SJSA1 (cell line): ENCODE measurements around the gene TMED10. TPM values are rescaled to one million over a fixed set of nuclear protein-coding genes. Genes with fewer than 3 reads are reported as not detected.

Experiments
- DNase-seq, 2 experiments: peaks; one replicate each; pipeline ENCODE4 v3.0.0-alpha.2; 2015 to 2020; ENCODE audit warnings: low spot score in 2 of 2, low read depth in 1 of 2
- H3K27ac ChIP-seq: fragments of 250-450 bp; sonication (Bioruptor Pico); 2 replicates; pipeline ENCODE4 v1.5.1; 2020; ENCODE audit warnings: mild to moderate bottlenecking, moderate library complexity
- H3K27me3 ChIP-seq: fragments of 250-450 bp; sonication (Bioruptor Pico); replicated peaks from 2 replicates; pipeline ENCODE4 v1.5.1; 2020; ENCODE audit warnings: mild to moderate bottlenecking, moderate library complexity
- H3K36me3 ChIP-seq: fragments of 250-450 bp; sonication (Bioruptor Pico); 2 replicates; pipeline ENCODE4 v1.5.1; 2020; ENCODE audit warnings: mild to moderate bottlenecking
- H3K4me1 ChIP-seq: fragments of 250-450 bp; sonication (Bioruptor Pico); replicated peaks from 2 replicates; pipeline ENCODE4 v1.6.1; 2021; ENCODE audit warnings: mild to moderate bottlenecking
- H3K4me3 ChIP-seq: fragments of 250-450 bp; sonication (Bioruptor Pico); 2 replicates; pipeline ENCODE4 v1.5.1; 2020; ENCODE audit warnings: mild to moderate bottlenecking
- H3K9me3 ChIP-seq: fragments of 250-450 bp; sonication (Bioruptor Pico); replicated peaks from 2 replicates; pipeline ENCODE4 v1.5.1; 2020; ENCODE audit warnings: mild to moderate bottlenecking
- total RNA-seq: library from RNA; depleted of rRNA; stranded (reverse); fragments of >200 nt; shearing (Covaris generic); gene quantifications from 2 replicates; pipeline ENCODE4 v1.2.3, GENCODE V29; 2014

Gene TMED10
- total RNA-seq, 1 experiment from 2014 or later, result 203 TPM

DNA sequence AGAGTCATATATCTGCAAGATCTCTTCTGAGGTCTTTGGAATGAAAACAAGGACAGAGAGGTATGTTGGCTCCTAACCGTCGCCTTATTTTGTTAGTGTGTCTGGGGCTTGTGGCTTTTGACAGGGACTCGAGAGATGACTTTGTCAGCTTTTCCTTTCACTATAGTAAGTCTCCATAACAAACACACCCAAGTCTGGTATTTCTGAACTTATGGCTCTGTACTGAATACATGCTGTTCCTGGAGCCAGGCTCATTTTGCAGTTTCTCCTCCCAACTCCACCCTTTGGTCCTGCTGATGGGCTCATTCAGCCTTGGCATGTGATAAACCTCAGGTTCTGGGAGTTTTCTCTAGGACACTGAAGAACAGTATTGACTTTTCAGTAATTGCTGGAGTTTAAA lies 27.7 kb upstream of the TMED10 start:
- peaks cover 9% of the 10 kb centered on the region; the same call in 1 of the 2 replicates for H3K4me1 ChIP-seq
- H3K36me3 ChIP-seq, result no peaks in the 10 kb centered on the region
- peak in 1 of 2 experiments; percentile 23 for DNase-seq
- no peaks in the 10 kb centered on the region for H3K27me3 ChIP-seq
- no peak overlapping the region for H3K4me3 ChIP-seq
- no peak overlapping the region; the same call in 1 of the 2 replicates for H3K27ac ChIP-seq
- no peaks in the 10 kb centered on the region for H3K9me3 ChIP-seq

DNA sequence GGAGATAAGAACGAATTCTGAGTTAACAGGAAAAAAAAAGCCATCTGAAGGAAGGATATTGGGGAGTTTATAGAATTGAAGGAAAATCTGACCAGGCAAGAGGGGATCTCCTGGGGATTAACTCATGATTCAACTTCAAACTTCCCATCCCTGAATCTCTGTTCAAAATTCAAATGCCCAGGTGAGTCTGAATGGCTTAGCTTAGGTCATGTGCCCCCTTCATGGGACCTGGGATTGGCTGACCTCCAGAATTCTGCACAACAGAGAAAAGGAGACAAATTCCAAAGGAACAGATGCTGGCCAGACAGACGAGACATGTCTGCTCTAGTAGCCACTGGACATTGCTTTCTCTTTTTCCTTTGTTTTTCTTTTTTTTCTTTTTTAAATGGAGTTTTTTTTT lies 26.2 kb upstream of the TMED10 start:
- H3K9me3 ChIP-seq, result no peaks in the 10 kb centered on the region
- peaks cover 9% of the 10 kb centered on the region; the same call in 1 of the 2 replicates for H3K4me1 ChIP-seq
- H3K27ac ChIP-seq, result no peak overlapping the region
- no peaks in the 10 kb centered on the region for H3K27me3 ChIP-seq
- H3K36me3 ChIP-seq, result no peaks in the 10 kb centered on the region
- no peak overlapping the region for H3K4me3 ChIP-seq
- no peak for DNase-seq

GRCh38 chr14:75201087-75201486 lies 24.7 kb upstream of the TMED10 start:
- Histone ChIP-seq H3K4me1 (peaks cover 9% of the 10 kb centered on the region; the same call in 1 of the 2 replicates), H3K27me3 (no peaks in the 10 kb centered on the region), H3K9me3 (no peaks in the 10 kb centered on the region), H3K27ac (no peak overlapping the region), H3K36me3 (no peaks in the 10 kb centered on the region), H3K4me3 (no peak overlapping the region)
- DNase-seq, result no peak

GRCh38 chr14:75200451-75200850 lies 24.0 kb upstream of the TMED10 start:
- no peak overlapping the region for H3K4me3 ChIP-seq
- DNase-seq, result no peak

GRCh38 chr14:75198291-75198933 lies 22.0 kb upstream of the TMED10 start:
- no peaks in the 10 kb centered on the region for H3K4me1 ChIP-seq
- no peak for DNase-seq
- H3K9me3 ChIP-seq, result no peaks in the 10 kb centered on the region
- no peaks in the 10 kb centered on the region for H3K27me3 ChIP-seq
- H3K27ac ChIP-seq, result no peak overlapping the region
- no peaks in the 10 kb centered on the region for H3K36me3 ChIP-seq
- H3K4me3 ChIP-seq, result no peak overlapping the region

More at GRCh38 chr14:75200451-75200850, 24.0 kb upstream of the TMED10 start:
- Histone ChIP-seq H3K27ac (no peak overlapping the region), H3K36me3 (no peaks in the 10 kb centered on the region), H3K27me3 (no peaks in the 10 kb centered on the region), H3K4me1 (peaks cover 9% of the 10 kb centered on the region; the same call in 1 of the 2 replicates), H3K9me3 (no peaks in the 10 kb centered on the region)

DNA sequence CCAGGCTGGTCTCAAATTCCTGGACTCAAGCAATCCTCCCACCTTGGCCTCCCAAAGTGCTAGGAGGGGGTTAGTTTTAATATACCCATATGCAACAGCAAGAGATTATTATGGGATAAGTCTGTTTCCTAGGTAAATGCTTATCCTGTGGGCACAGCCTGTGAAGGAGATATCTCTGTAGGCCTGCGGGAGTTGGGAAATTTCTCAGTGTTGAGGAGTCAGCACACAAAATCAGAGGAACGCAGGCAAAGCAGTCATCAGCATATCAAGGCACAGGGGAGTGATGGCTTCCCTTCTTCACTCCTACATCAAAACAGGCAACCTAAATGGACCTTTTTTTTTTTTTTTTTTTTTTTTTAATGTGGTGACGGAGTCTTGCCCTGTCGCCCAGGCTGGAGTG lies 20.9 kb upstream of the TMED10 start:
- Histone ChIP-seq H3K9me3 (no peaks in the 10 kb centered on the region), H3K4me1 (no peaks in the 10 kb centered on the region), H3K36me3 (no peaks in the 10 kb centered on the region), H3K4me3 (no peak overlapping the region), H3K27ac (no peak overlapping the region), H3K27me3 (no peaks in the 10 kb centered on the region)
- DNase-seq, result no peak

- no peak for DNase-seq
- no peaks in the 10 kb centered on the region for H3K27me3 ChIP-seq
Measured at GRCh38 chr14:75196468-75196867, 20.1 kb upstream of the TMED10 start.

DNA sequence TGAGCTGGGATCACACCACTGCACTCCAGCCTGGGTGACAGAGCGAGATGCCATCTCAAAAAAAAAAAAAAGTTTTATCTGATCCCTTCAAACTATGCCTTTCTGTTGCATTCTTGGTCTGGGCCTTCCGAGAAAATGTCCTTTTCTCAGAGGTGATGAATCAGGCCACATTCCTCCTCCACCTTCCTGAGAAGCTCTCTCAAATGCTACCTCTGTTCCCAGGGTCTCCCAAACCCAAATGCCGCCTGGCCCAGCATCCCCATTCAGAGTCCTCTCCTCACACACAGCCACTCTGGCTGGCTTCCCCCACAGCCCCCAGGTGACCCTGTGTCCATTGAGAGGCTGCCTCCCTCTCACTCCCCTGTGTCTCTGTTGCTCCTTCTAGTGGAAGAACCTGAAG lies 19.7 kb upstream of the TMED10 start:
- H3K27me3 ChIP-seq, result no peaks in the 10 kb centered on the region

More at GRCh38 chr14:75196468-75196867, 20.1 kb upstream of the TMED10 start:
- no peaks in the 10 kb centered on the region for H3K36me3 ChIP-seq
- no peak overlapping the region for H3K4me3 ChIP-seq
- no peaks in the 10 kb centered on the region for H3K9me3 ChIP-seq
- H3K27ac ChIP-seq, result no peak overlapping the region
- H3K4me1 ChIP-seq, result no peaks in the 10 kb centered on the region

DNA sequence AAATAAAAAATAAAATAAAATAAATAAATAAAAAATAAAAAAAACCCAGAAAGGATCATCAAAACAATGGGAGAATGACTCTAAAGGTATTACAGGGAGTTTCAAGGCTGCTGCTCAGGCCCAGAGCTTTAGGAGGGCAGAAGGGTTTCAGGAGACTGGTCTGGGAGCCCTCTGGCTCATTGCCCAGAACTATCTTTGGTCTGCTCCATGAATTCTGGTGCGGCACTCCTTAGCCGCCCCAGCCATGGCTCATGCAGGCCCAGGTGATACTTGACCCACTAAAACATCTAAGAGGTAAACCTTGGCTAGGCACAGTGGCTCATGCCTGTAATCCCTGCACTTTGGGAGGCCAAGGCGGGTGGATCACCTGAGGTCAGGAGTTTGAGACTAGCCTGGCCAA lies 14.7 kb upstream of the TMED10 start:
- H3K36me3 ChIP-seq, result no peaks in the 10 kb centered on the region
- no peaks in the 10 kb centered on the region for H3K9me3 ChIP-seq
- no peaks in the 10 kb centered on the region for H3K27me3 ChIP-seq
- no peak overlapping the region for H3K4me3 ChIP-seq
- DNase-seq, result no peak
- H3K4me1 ChIP-seq, result no peaks in the 10 kb centered on the region
- H3K27ac ChIP-seq, result no peak overlapping the region

More for the DNA sequence above, 19.7 kb upstream of the TMED10 start:
- no peaks in the 10 kb centered on the region for H3K36me3 ChIP-seq
- no peak overlapping the region for H3K4me3 ChIP-seq
- no peak for DNase-seq
- H3K4me1 ChIP-seq, result no peaks in the 10 kb centered on the region
- no peak overlapping the region for H3K27ac ChIP-seq
- H3K9me3 ChIP-seq, result no peaks in the 10 kb centered on the region

DNA sequence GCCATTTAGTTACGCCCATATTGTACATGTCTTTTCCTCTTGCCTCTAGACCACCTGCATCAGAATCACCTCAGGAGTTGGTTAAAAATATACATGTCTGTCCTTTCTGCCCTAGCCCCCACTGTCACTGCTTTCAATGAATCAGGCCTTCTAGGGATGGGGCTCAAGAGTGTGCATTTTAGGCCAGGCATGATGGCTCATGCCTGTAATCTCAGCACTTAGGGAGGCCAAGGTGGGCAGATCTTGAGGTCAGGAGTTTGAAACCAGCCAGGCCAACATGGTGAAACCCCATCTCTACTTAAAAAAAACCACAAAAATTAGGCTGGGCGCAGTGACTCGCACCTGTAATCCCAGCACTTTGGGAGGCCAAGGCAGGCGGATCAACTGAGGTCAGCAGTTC lies 13.6 kb upstream of the TMED10 start:
- Histone ChIP-seq H3K36me3 (no peaks in the 10 kb centered on the region), H3K4me3 (no peak overlapping the region), H3K27ac (no peak overlapping the region), H3K9me3 (no peaks in the 10 kb centered on the region), H3K27me3 (no peaks in the 10 kb centered on the region), H3K4me1 (no peaks in the 10 kb centered on the region)
- DNase-seq, result no peak

DNA sequence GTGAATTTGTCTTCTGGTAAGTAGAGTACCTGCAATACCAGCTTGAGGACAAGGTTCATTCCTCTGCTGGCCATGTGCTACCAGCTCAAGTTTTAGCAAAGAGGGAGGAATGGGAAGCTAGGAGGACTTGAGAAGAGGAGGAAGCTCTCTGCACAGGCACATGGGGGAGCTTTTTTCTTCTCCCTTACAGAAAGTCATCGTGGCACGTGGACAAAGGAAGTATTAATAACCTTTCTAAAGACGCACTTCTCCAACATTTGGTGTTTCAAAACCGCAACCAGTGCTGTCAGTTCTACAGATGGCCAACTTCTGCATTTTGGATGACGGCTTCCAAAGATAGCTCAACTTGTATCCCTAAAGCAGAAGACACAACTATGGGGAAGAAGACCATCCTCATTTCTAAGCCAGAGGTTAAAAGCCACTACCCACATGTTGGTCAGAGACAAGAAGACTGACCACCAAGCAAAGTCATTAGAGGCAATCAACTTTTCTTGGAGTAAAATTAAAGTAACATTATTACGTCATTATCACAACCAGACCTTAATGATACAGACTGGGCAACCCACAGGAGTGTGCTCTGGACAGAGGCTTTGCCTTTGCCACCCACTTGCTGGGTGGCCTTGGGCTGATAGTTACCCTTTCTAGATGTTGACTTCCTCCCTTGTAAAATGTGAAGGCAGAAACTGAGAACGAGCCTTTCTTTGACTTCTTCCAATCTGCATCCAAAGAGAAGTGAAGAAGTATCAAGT lies 12.3 kb upstream of the TMED10 start:
- Histone ChIP-seq H3K4me3 (no peak overlapping the region), H3K9me3 (no peaks in the 10 kb centered on the region), H3K27ac (no peak overlapping the region), H3K36me3 (no peaks in the 10 kb centered on the region), H3K27me3 (no peaks in the 10 kb centered on the region), H3K4me1 (no peaks in the 10 kb centered on the region)
- no peak for DNase-seq

GRCh38 chr14:75188086-75188485 lies 11.7 kb upstream of the TMED10 start:
- Histone ChIP-seq H3K27ac (no peak overlapping the region), H3K9me3 (no peaks in the 10 kb centered on the region), H3K27me3 (no peaks in the 10 kb centered on the region), H3K4me3 (no peak overlapping the region), H3K36me3 (no peaks in the 10 kb centered on the region), H3K4me1 (no peaks in the 10 kb centered on the region)
- DNase-seq, result no peak

DNA sequence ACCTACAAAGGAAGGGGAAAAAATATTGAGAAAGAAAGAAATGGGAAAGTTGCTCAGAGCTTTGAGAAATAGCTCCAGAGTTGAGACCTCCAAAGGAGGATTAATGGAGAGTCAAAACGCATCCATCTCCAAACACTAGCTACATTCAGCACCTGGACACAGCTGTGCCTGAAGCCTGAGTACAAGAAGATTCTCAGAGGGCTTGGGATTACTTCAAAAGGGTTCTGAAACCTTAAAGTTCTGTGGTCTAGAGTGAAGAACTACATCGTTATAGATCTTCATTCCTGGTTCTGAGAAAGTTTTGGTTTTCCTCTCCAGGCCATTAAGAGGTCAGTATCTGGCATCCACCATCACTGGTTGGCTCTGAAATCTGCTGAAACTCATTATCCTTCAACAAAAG lies 10.5 kb upstream of the TMED10 start:
- no peak overlapping the region for H3K4me3 ChIP-seq
- H3K27me3 ChIP-seq, result no peaks in the 10 kb centered on the region
- H3K27ac ChIP-seq, result no peak overlapping the region
- H3K9me3 ChIP-seq, result no peaks in the 10 kb centered on the region
- no peaks in the 10 kb centered on the region for H3K36me3 ChIP-seq
- H3K4me1 ChIP-seq, result no peaks in the 10 kb centered on the region
- DNase-seq, result no peak

- no peak for DNase-seq
Measured at GRCh38 chr14:75185251-75186040, 9.0 kb upstream of the TMED10 start.

More at GRCh38 chr14:75185251-75186040, 9.0 kb upstream of the TMED10 start:
- no peaks in the 10 kb centered on the region for H3K9me3 ChIP-seq
- H3K36me3 ChIP-seq, result no peaks in the 10 kb centered on the region
- H3K27ac ChIP-seq, result no peak overlapping the region
- no peak overlapping the region for H3K4me3 ChIP-seq
- H3K4me1 ChIP-seq, result no peaks in the 10 kb centered on the region
- H3K27me3 ChIP-seq, result no peaks in the 10 kb centered on the region
